ENCODE data around the gene ETS2. TPM values are rescaled to one million over a fixed set of nuclear protein-coding genes. Genes with fewer than 3 reads are reported as not detected.

ETS2 gene
- polyA plus RNA-seq, 1 donor (not counting 4 experiments of a cell fraction or from before 2014, with no cell fraction given): 58.5 TPM

GRCh38 chr21:38823737-38824123, 18.0 kb downstream of the ETS2 start:
- peaks cover 3% of the 10 kb centered on the region for H3K9me3 ChIP-seq (ENCODE audit: control insufficient read depth, low read depth, low read length)
- H3K9ac ChIP-seq (ENCODE audit: control insufficient read depth, extremely low read depth, insufficient read depth, low read length): no peak overlapping the region
- FAIRE-seq (no peak), DNase-seq (ENCODE audit: low read depth, low spot score) (no peak)
- H3K27me3 ChIP-seq (ENCODE audit: control insufficient read depth, extremely low read depth, insufficient read depth, low read length): no peaks in the 10 kb centered on the region
- H3K36me3 ChIP-seq (ENCODE audit: control insufficient read depth in 2 of 2, extremely low read depth in 1 of 2, insufficient read depth in 2 of 2, low read length in 2 of 2): peaks cover 31 to 47% of the 10 kb centered on the region in 2 experiments
- H3K27ac ChIP-seq (ENCODE audit: control insufficient read depth, insufficient read depth, low read length): no peak overlapping the region
- no peaks in the 10 kb centered on the region for H3K9me1 ChIP-seq (ENCODE audit: control insufficient read depth, extremely low read depth, insufficient read depth, low read length)
- no peak overlapping the region for H3K4me3 ChIP-seq (ENCODE audit: control insufficient read depth in 2 of 3, extremely low read depth in 1 of 3, insufficient read depth in 2 of 3, low read depth in 1 of 3, low read length in 3 of 3)
- peaks cover 16% of the 10 kb centered on the region for H3K4me1 ChIP-seq (ENCODE audit: control insufficient read depth, extremely low read depth, insufficient read depth, low read length)
- no peak overlapping the region for H2AFZ ChIP-seq (ENCODE audit: control insufficient read depth, low read length)
- H3K4me2 ChIP-seq (ENCODE audit: control insufficient read depth, extremely low read depth, insufficient read depth, low read depth, low read length): no peak overlapping the region
- H3K79me2 ChIP-seq (ENCODE audit: control insufficient read depth, insufficient read depth, low read length): peaks cover 13% of the 10 kb centered on the region
- no peaks in the 10 kb centered on the region for H4K20me1 ChIP-seq (ENCODE audit: control insufficient read depth, extremely low read depth, insufficient read depth, low read length)
- TF ChIP-seq CTCF (optimal IDR thresholded peaks at IDR 0.05 in 1 of 3, IDR thresholded peaks at IDR 0.05 in 1 of 3, conservative IDR thresholded peaks at IDR 0.05 in 1 of 3; ENCODE audit: extremely low read depth in 1 of 3, insufficient read depth in 2 of 3, low read length in 3 of 3): no peak
- TF ChIP-seq EZH2 (IDR thresholded peaks at IDR 0.05; ENCODE audit: low read length): no peak
- dilution Hi-C loops (cut with MboI; ENCODE audit: extremely low pct_ligation_motif_present, low sequenced_read_pairs): no loop called here

DNA sequence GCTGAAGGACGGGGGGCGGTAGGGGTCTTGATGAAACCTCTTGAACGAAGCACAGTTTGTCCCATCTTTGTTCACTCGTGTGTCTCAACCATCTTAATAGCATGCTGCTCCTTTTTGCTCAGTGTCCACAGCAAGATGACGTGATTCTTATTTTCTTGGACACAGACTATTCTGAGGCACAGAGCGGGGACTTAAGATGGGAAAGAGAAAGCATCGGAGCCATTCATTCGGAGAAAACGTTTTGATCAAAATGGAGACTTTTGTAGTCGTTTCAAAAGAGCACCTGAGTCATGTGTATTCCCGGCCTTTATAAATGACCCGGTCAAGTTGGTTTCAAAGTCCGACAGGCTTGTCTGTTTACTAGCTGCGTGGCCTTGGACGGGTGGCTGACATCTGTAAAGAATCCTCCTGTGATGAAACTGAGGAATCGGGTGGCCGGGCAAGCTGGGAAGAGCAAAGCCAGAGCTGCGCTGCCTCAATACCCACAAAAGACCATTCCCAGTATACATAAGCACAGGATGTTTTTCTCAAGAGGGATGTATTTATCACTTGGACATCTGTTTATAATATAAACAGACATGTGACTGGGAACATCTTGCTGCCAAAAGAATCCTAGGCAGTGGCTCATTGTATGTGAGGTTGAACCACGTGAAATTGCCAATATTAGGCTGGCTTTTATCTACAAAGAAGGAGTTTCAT, 18.5 kb downstream of the ETS2 start:
- Histone ChIP-seq H3K27ac (ENCODE audit: control insufficient read depth, insufficient read depth, low read length) (no peak overlapping the region), H2AFZ (ENCODE audit: control insufficient read depth, low read length) (no peak overlapping the region), H3K9me1 (ENCODE audit: control insufficient read depth, extremely low read depth, insufficient read depth, low read length) (no peaks in the 10 kb centered on the region), H3K79me2 (ENCODE audit: control insufficient read depth, insufficient read depth, low read length) (peaks cover 13% of the 10 kb centered on the region), H3K9ac (ENCODE audit: control insufficient read depth, extremely low read depth, insufficient read depth, low read length) (no peak overlapping the region), H4K20me1 (ENCODE audit: control insufficient read depth, extremely low read depth, insufficient read depth, low read length) (no peaks in the 10 kb centered on the region), H3K9me3 (ENCODE audit: control insufficient read depth, low read depth, low read length) (no peaks in the 10 kb centered on the region), H3K4me2 (ENCODE audit: control insufficient read depth, extremely low read depth, insufficient read depth, low read depth, low read length) (no peak overlapping the region), H3K27me3 (ENCODE audit: control insufficient read depth, extremely low read depth, insufficient read depth, low read length) (no peaks in the 10 kb centered on the region), H3K36me3 (ENCODE audit: control insufficient read depth in 2 of 2, extremely low read depth in 1 of 2, insufficient read depth in 2 of 2, low read length in 2 of 2) (peaks cover 31 to 41% of the 10 kb centered on the region in 2 experiments), H3K4me3 (ENCODE audit: control insufficient read depth in 2 of 3, extremely low read depth in 1 of 3, insufficient read depth in 2 of 3, low read depth in 1 of 3, low read length in 3 of 3) (no peak overlapping the region), H3K4me1 (ENCODE audit: control insufficient read depth, extremely low read depth, insufficient read depth, low read length) (peaks cover 14% of the 10 kb centered on the region)
- TF ChIP-seq CTCF (optimal IDR thresholded peaks at IDR 0.05 in 1 of 3, IDR thresholded peaks at IDR 0.05 in 1 of 3, conservative IDR thresholded peaks at IDR 0.05 in 1 of 3; ENCODE audit: extremely low read depth in 1 of 3, insufficient read depth in 2 of 3, low read length in 3 of 3): no peak
- no peak for TF ChIP-seq EZH2 (IDR thresholded peaks at IDR 0.05; ENCODE audit: low read length)
- FAIRE-seq: no peak
- DNase-seq (ENCODE audit: low read depth, low spot score): no peak
- dilution Hi-C loops (cut with MboI; ENCODE audit: extremely low pct_ligation_motif_present, low sequenced_read_pairs): no loop called here
